Caki2 (cell line): ENCODE data around the gene SPG11. TPM values are rescaled to one million over a fixed set of nuclear protein-coding genes. Genes with fewer than 3 reads are reported as not detected.
"Not testable (repeated sequence)": the region's sequence is repeated elsewhere in the genome, so short reads cannot be mapped to it uniquely, and the experiment has no call there.

Experiments used
- DNase-seq: peaks from one replicate; pipeline ENCODE4 v3.0.0-alpha.2; 2015; ENCODE audit warnings: low read depth
- in situ Hi-C: cut with HindIII; loops from 2 replicates; pipeline ENCODE4 v1.10.0; 2016; ENCODE audit warnings: low sequenced_read_pairs, low pct_unique_long_range_greater_than_20kb, mixed read lengths
- total RNA-seq: library from RNA; depleted of rRNA; stranded (reverse); fragments of >200 nt; shearing (Covaris generic); gene quantifications from 2 replicates; pipeline ENCODE4 v1.2.3, GENCODE V29; 2014; ENCODE audit warnings: low replicate concordance

The SPG11 gene
- total RNA-seq, 1 experiment from 2014 or later: 38.1 TPM

- in situ Hi-C loops: loop anchor here (25.0 kb wide), 1 partner anchor 146 kb away; the partner anchor contains the start of gene TRIM69
- DNase-seq: no peak
These were observed 72.1 kb downstream of the SPG11 start for GRCh38 chr15:44591326-44591725.

DNA sequence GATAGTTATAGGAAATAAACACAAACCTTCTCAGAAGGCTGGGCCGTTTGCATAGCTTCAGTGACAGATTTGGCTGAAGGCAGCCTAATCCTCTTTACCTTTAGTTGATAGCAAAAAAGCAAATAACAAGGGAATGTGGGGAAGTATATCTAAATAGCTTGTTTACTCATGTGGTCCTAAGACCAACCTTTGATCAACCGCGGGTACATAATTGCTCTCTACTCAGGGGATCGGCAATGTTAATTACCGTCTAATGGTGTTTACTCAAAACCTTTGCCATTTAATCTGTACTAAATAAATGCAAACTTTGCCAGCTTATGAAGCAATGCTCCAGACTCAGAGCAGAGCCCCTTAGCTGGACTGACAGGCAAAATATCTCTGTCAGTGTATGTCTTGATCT lies 74.9 kb downstream of the SPG11 start:
- in situ Hi-C loops: loop anchor here (25.0 kb wide), 1 partner anchor 149 kb away; the partner anchor contains the start of gene TRIM69
- DNase-seq: no peak

DNA sequence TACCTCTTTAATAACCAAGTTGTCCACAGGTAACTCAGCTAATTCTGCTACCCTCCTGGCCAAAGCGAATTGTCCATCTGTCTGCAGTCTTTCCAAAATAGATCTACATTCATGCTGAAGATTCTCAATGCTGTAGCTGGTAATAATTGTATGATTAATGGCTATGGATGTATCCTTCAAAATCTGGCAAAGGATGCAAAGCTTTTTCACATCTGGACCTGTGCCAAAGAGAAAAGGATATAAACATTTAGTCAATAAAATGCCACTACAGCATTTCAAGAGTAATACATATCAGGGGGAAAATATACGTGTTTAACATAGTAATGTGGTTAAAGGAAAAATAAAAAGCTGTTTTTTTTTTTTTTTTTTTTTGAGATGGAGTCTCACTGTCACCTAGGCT lies 77.8 kb downstream of the SPG11 start:
- DNase-seq: no peak
- in situ Hi-C loops: loop anchor here (25.0 kb wide), 1 partner anchor 152 kb away; the partner anchor contains the start of gene TRIM69

- DNase-seq: peak; percentile 26
- in situ Hi-C loops: loop anchor here (25.0 kb wide), 1 partner anchor 153 kb away; the partner anchor contains the start of gene TRIM69
These were observed 79.2 kb downstream of the SPG11 start for GRCh38 chr15:44584162-44584749.

DNA sequence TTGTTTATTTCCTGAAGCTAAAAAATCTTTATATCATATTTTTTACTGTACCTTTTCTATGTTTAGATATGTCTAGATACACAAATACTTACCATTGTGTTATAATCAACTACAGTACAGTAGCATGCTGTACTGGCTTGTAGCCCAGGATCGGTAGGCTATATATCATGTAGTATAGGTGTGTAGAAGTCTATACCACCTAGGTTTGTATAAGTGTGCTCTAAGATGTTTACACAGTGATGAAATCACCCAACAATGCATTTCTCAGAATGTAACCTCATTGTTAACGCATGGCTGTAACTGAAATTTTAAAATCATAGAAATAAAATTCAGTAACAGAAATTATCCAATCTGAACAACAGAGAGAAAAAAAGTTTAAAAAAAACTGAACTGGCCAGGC lies 83.4 kb downstream of the SPG11 start:
- DNase-seq: no peak
- in situ Hi-C loops: loop anchor here (25.0 kb wide), 1 partner anchor 157 kb away; the partner anchor contains the start of gene TRIM69

DNA sequence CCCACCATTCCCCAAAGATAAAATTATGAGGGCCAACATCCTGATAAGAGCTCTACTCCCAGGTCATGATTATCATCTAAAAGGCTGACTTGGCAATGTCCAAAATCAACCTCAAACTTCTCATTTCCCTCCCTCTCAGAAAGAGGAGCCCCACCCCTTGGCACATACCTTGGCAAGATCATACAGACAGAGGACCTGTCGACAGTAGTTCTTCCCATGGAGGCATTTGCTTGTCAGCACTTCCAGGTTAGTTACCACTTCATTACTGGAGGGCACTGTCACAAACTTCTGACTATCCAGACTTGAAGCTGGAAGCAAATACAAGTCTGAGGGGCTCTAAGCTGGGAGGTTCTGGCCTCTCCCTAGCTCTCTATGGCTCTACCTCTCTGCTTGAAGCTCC lies 88.7 kb downstream of the SPG11 start:
- in situ Hi-C loops: loop anchor here (25.0 kb wide), 1 partner anchor 163 kb away; the partner anchor contains the start of gene TRIM69
- DNase-seq: no peak

DNA sequence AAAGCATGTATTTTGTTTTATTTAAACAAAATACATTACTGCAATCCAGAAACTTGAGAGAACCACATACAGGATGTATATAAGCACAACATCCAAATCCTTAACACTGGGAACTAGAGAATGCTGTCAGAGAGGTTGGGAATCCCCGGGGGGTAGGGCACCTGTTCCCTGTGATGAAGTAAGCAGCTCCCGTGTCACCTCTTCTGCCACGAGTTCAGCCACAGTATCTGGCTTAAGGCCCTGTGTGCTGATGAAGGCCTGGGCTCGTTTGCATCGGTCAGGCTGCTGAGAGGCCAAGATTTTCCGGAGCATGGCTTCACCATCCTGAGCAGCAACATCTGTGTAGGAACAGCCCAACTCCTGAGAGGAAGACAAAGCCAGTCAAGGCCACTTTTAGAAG lies 90.1 kb downstream of the SPG11 start:
- DNase-seq: no peak
- in situ Hi-C loops: no loop called here

GRCh38 chr15:44570361-44570760 lies 93.1 kb downstream of the SPG11 start:
- in situ Hi-C loops: no loop called here
- no peak for DNase-seq

GRCh38 chr15:44569316-44569715 lies 94.1 kb downstream of the SPG11 start:
- DNase-seq: no peak
- in situ Hi-C loops: no loop called here

GRCh38 chr15:44568338-44568737 lies 95.1 kb downstream of the SPG11 start:
- in situ Hi-C loops: no loop called here
- DNase-seq: no peak

- no peak for DNase-seq
- in situ Hi-C loops: no loop called here
These were observed 97.3 kb downstream of the SPG11 start for GRCh38 chr15:44566155-44566540.

DNA sequence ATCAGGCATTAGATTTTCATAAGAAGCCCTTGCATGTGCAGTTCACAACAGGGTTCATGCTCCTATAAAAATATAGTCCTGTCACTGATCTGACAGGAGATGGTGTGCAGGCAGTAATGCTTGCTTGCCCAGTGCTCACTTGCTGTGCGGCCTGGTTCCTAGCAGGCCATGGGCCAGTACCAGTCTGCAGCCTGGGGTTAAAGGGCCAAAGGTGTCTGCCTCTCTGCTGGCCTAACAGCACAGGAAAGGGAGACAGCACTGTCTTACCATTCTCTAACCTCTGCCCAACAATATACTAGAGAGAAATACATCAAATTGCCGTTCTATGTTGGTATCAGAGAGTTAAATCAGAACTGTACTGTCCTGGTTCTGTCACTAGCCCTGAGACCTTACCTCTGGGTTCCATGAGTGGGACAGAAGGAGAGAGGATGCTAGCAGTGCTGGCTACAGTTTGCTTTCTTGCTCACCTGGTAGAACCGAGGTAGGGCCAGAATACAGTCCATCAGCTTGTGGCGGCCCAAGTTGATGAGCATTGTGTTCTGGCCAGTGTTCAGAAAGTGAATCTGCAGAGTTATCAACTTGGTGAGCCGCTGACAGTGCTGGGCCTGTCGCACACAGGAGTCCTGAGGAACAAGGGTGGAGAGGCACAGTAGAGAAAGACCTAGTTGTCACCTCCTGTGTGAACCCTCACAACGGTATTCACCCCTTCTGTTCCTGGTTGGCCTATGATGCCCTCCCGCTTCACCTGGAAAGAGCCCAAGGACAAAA lies 97.9 kb downstream of the SPG11 start:
- no peak for DNase-seq
- in situ Hi-C loops: no loop called here

GRCh38 chr15:44560926-44561325 lies 102.5 kb downstream of the SPG11 start:
- DNase-seq, in situ Hi-C loops: not testable (repeated sequence)

DNA sequence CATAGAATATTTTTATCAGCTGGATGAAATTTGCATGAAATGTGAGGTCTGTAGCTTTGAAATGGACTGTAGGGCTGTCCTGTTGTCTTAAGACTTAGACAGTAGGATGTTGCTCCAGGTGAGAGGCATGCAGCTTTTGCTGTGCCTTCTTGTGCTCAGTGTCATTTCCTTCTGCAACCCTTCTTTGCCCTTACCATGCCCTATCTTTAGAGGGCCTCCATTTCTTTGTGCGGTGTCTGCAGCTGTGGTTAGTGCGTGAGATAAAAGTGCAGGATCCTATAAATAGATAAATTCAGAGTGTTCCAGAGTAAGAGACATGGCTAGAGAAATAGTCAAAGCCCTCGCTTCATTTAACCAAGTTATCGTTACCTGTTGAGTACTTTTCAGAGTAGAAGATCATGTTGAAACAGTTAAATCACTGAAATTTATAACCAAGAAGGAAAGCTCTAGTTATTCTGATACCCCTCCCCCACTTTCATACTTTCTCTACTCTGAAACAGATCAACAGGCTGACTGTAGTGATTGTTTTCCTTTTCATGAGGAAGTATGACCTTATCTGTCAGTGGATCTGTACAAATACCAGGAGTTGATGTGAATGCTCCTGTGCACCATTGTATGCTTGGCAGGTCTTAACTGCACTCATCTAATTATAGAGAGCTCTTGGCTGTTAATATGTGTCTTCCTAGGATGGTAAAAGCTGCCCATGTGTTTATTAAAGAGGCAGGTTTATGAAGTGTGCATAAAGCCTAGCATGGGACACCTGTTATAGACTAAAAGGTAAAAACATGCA lies 108.3 kb downstream of the SPG11 start:
- in situ Hi-C loops: no loop called here

GRCh38 chr15:44550734-44551133 lies 112.7 kb downstream of the SPG11 start:
- in situ Hi-C loops: no loop called here
- DNase-seq: no peak

More for the DNA sequence above, 108.3 kb downstream of the SPG11 start:
- no peak for DNase-seq

DNA sequence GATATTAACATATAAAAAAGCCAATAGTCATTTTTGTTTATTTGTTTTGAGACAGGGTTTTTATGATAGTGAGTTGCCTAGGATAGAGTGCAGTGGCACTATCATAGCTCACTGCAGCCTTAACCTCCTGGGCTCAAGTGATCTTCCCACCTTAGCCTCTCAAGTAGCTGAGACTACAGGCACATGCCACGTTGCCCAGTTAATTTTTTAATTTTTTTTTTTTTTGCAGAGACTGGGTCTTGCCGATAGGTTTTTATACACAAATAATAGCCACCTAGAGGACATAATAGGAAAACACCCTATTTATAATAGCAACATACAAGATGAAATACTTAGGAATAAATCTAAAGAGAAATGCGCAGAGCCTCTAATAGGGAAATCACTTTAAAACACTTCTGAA lies 113.2 kb downstream of the SPG11 start:
- in situ Hi-C loops: no loop called here
- DNase-seq: peak; percentile 35

GRCh38 chr15:44549152-44549551 lies 114.3 kb downstream of the SPG11 start:
- DNase-seq, in situ Hi-C loops: not testable (repeated sequence)

DNA sequence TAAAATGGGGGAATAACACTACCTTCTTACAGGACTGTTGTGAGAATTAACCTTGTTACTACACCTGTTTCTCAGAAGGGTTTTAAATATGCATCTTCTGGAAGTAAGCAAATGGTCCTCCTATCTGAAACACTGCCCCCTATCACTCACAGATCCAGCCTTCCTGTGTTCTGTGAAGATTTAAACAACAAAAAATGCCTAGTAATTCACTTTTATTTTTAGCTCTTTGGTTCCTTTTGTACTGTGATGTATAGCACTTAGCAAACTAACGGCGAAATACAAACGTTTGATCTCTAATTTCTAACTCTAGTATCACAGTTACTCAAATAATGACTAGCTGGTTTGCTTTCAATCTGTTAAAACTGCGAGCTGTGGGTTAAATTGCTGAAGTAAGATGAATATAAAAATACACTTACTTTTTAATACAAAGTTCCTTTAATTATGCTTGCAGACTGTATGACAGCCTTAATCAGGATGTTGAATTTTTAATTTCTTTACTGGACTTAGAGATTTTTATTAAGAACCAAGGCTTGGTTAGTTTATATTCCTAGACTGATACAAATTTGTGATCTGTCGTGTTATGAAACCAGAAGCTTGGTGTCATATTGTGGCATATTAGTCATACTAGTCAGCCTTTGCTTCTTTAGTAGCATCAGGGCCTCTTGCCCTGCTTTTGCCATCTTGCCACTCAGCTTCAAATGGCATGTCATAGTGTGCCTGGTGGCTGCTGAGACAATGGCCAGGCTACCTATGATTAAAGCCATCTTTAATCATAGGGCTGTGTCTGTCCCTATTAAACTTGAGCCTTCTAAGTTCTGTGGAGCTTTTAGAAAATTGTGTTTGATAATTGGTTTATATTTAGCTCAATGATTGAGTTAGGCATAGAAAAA lies 117.3 kb downstream of the SPG11 start:
- DNase-seq: no peak
- in situ Hi-C loops: no loop called here
